SK-N-SH treated with all-trans-retinoic acid at 6 μM for 48 hours (cell line): ENCODE measurements around the gene EVX2.

Experiments
- ARNTL ChIP-seq: fragments of 450-650 bp; formaldehyde crosslinking; IDR thresholded peaks from 2 replicates; pipeline ENCODE4 v1.5.0; 2020; ENCODE audit warnings: low read depth, mild to moderate bottlenecking, moderate library complexity, borderline replicate concordance
- CREB5 ChIP-seq: fragments of 250-450 bp; sonication (Bioruptor Pico); IDR thresholded peaks from 2 replicates; pipeline ENCODE4 v1.5.1; 2020; ENCODE audit warnings: low read depth, mild to moderate bottlenecking, moderate library complexity
- CSRNP3 ChIP-seq: fragments of 250-450 bp; sonication (Bioruptor Pico); IDR thresholded peaks from 2 replicates; pipeline ENCODE4 v1.5.1; 2021; ENCODE audit warnings: mild to moderate bottlenecking, moderate library complexity
- PATZ1 ChIP-seq: fragments of 250-450 bp; sonication (Bioruptor Pico); IDR thresholded peaks from 2 replicates; pipeline ENCODE4 v1.8.0; 2020; ENCODE audit warnings: mild to moderate bottlenecking, moderate library complexity, borderline replicate concordance
- POU6F1 ChIP-seq: fragments of 250-450 bp; sonication (Bioruptor Pico); IDR thresholded peaks from 2 replicates; pipeline ENCODE4 v1.8.0; 2021; ENCODE audit warnings: low read depth, mild to moderate bottlenecking, moderate library complexity, borderline replicate concordance
- PPARA ChIP-seq: fragments of 250-450 bp; sonication (Bioruptor Pico); IDR thresholded peaks from 2 replicates; pipeline ENCODE4 v1.5.0; 2020; ENCODE audit warnings: mild to moderate bottlenecking, borderline replicate concordance
- SNAI2 ChIP-seq: fragments of 250-450 bp; sonication (Bioruptor Pico); IDR thresholded peaks from 2 replicates; pipeline ENCODE4 v1.5.0; 2020; ENCODE audit warnings: mild to moderate bottlenecking, moderate library complexity
- TCF4 ChIP-seq: fragments of 250-450 bp; sonication (Bioruptor Pico); IDR thresholded peaks from 2 replicates; pipeline ENCODE4 v1.8.0; 2021; ENCODE audit warnings: mild to moderate bottlenecking, moderate library complexity, borderline replicate concordance
- TOX ChIP-seq: fragments of 250-450 bp; sonication (Bioruptor Pico); IDR thresholded peaks from 2 replicates; pipeline ENCODE4 v1.8.0; 2021; ENCODE audit warnings: mild to moderate bottlenecking, moderate library complexity, borderline replicate concordance
- ZFP3 ChIP-seq: fragments of 250-450 bp; sonication (Bioruptor Pico); IDR thresholded peaks from 2 replicates; pipeline ENCODE4 v1.5.0; 2020; ENCODE audit warnings: mild to moderate bottlenecking, moderate library complexity
- ZFP30 ChIP-seq: fragments of 450-650 bp; formaldehyde crosslinking; IDR thresholded peaks from 2 replicates; pipeline ENCODE4 v1.5.0; 2022; ENCODE audit warnings: mild to moderate bottlenecking, moderate library complexity

- TF ChIP-seq PPARA (CRISPR knock-in tag), result no peak
- TF ChIP-seq ZFP30 (CRISPR knock-in tag), result no peak
- TF ChIP-seq CREB5, result no peak
- TF ChIP-seq PATZ1 (CRISPR knock-in tag), result no peak
- no peak for TF ChIP-seq ZFP3 (CRISPR knock-in tag)
- no peak for TF ChIP-seq ARNTL (CRISPR knock-in tag)
- TF ChIP-seq SNAI2 (CRISPR knock-in tag), result no peak
- TF ChIP-seq CSRNP3 (CRISPR knock-in tag), result no peak
- TF ChIP-seq POU6F1 (CRISPR knock-in tag), result no peak
- no peak for TF ChIP-seq TOX (CRISPR knock-in tag)
- TF ChIP-seq TCF4, result no peak
Observed at GRCh38 chr2:176100547-176101140, 16.9 kb upstream of the EVX2 start.
